Measurements from ENCODE around the gene PHACTR4.
"Not testable (repeated sequence)": the region's sequence is repeated elsewhere in the genome, so short reads cannot be mapped to it uniquely, and the experiment has no call there.

- not testable (repeated sequence) for TF ChIP-seq MYC (IDR thresholded peaks at IDR 0.05; ENCODE audit: low read depth, low read length); MAX (IDR thresholded peaks at IDR 0.05; ENCODE audit: low read depth, low read length); CTCF (IDR thresholded peaks at IDR 0.05; ENCODE audit: low read depth, low read length); POLR2A (IDR thresholded peaks at IDR 0.05; ENCODE audit: extremely low read depth, insufficient read length)
These were observed 3.9 kb downstream of the PHACTR4 start for GRCh38 chr1:28373450-28373849.
